Motor neuron (in vitro differentiated cells): ENCODE results near the gene CFTR. TPM values are rescaled to one million over a fixed set of nuclear protein-coding genes. Genes with fewer than 3 reads are reported as not detected.

Experiments
- ATAC-seq, 8 experiments: fragments of 200-7000 bp; cut with Tn5 transposase; replicated peaks in 6 of 8; 2 replicates each; pipeline ENCODE4 v1.8.0; 2021; ENCODE audit warnings: mild to moderate bottlenecking in 8 of 8, moderate library complexity in 8 of 8
- H3K27ac ChIP-seq, 2 donors: fragments of 250-450 bp; sonication (Bioruptor Pico); 2 replicates each; pipeline ENCODE4 v1.9.0; 2021; ENCODE audit warnings: antibody characterized with exemption in 2 of 2, mild to moderate bottlenecking in 2 of 2, moderate library complexity in 1 of 2
- H3K4me1 ChIP-seq, 2 donors: fragments of 250-450 bp; sonication (Bioruptor Pico); replicated peaks in 1 of 2; 2 replicates each; pipeline ENCODE4 v1.6.1; 2021; ENCODE audit warnings: antibody characterized with exemption in 2 of 2, mild to moderate bottlenecking in 2 of 2, moderate library complexity in 1 of 2
- H3K4me3 ChIP-seq, 5 donors: fragments of 250-450 bp; sonication (Bioruptor Pico); 2 replicates each; pipeline ENCODE4 v1.9.0; 2021; ENCODE audit warnings: antibody characterized with exemption in 5 of 5, mild to moderate bottlenecking in 5 of 5, moderate library complexity in 4 of 5
- WGBS, 10 experiments: fragments of 450-650 bp; shearing (Covaris generic); methylation state at CpG; one replicate each; pipeline ENCODE4 v1.0.0; 2022; 5-methylcytosine and 5-hydroxymethylcytosine counted together
- in situ Hi-C, 9 experiments: fragments of 400-800 bp; cut with MboI; loops; one replicate each; pipeline ENCODE4 v1.15.0; 2021; ENCODE audit warnings: low sequenced_read_pairs in 9 of 9, low pct_unique_long_range_greater_than_20kb in 2 of 9; ENCODE audit not compliant: unreplicated experiment in 9 of 9
- total RNA-seq, 8 experiments: library from RNA; unstranded; fragments of 300-600 nt; gene quantifications; 2 replicates each; pipeline versions ENCODE4 v1.2.3 to v1.2.4, GENCODE V29; 2022

CFTR gene
- total RNA-seq, 8 experiments from 2014 or later = 0.76 to 2.7 (median 1.2) TPM; not detected in 2

DNA sequence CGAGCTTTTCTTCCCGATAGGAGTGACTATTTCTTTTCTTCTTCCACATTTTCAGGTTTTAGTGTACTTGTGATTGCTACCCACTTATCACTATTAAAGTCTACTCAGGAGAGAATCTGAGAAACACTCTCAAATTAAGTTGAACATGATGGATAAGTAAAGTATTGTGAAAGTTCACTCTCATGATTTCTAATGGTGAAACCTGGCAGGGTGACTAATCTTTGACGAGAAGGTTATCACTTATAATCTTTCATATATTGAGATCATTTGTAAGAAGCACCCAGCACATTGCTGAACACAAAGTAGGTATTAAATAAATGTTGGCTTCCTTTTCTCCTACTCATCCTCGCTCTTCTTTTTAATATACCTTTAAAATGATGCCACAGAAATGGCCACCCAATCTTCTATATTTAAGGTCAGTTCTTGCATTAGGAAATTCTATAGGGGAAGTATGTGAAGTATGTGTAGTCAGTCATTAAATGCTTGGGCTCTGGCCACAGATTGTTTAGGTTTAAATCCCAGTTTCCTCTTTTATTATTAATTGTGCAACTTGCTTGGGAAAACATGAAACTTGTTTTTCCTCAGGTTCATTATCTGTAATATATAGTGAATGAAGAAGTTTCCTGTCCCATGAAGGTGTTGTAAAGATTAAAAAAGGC, 3.1 kb upstream of the CFTR start:
- Histone ChIP-seq H3K4me1 (peaks cover 0 to 3% of the 10 kb centered on the region in 2 donors), H3K27ac (no peak overlapping the region), H3K4me3 (no peak overlapping the region)
- ATAC-seq = no peak
- in situ Hi-C loops = no loop called here
- WGBS, 10 experiments = 6 to 100% (median 83%) methylated on average over 2 to 4 of the region's 4 CpGs; no CpG with 5 or more reads in 1 of the 10 experiments

- in situ Hi-C loops = no loop called here
- no peak overlapping the region for H3K4me3 ChIP-seq
- no peak for ATAC-seq
- H3K27ac ChIP-seq = no peak overlapping the region
- WGBS, 10 experiments = 11 to 80% (median 42%) methylated on average over 1 to 11 of the region's 11 CpGs
- H3K4me1 ChIP-seq = peaks cover 0 to 3% of the 10 kb centered on the region in 2 donors
These were observed 995 bp upstream of the CFTR start for GRCh38 chr7:117478836-117479224.

- no peak for ATAC-seq
- 0 to 42% (median 15%) methylated on average over 1 to 10 of the region's 11 CpGs; no CpG with 5 or more reads in 2 of the 10 experiments for WGBS, 10 experiments
- peaks cover 0 to 3% of the 10 kb centered on the region in 2 donors for H3K4me1 ChIP-seq
- in situ Hi-C loops = no loop called here
- H3K4me3 ChIP-seq = peak overlapping the region in 3 of 5 donors; percentile 20 to 26 (median 25)
- H3K27ac ChIP-seq = no peak overlapping the region
These were observed 184 bp downstream of the CFTR start for GRCh38 chr7:117480055-117480362.

DNA sequence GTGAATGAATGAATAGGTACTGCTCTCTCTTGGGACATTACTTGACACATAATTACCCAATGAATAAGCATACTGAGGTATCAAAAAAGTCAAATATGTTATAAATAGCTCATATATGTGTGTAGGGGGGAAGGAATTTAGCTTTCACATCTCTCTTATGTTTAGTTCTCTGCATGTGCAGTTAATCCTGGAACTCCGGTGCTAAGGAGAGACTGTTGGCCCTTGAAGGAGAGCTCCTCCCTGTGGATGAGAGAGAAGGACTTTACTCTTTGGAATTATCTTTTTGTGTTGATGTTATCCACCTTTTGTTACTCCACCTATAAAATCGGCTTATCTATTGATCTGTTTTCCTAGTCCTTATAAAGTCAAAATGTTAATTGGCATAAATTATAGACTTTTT, 1.2 kb downstream of the CFTR start:
- WGBS, 10 experiments = 0 to 88% (median 49%) methylated on average over 2 of the region's 2 CpGs; no CpG with 5 or more reads in 1 of the 10 experiments
- ATAC-seq = no peak
- Histone ChIP-seq H3K4me1 (peaks cover 5 to 9% of the 10 kb centered on the region in 2 donors), H3K27ac (no peak overlapping the region), H3K4me3 (no peak overlapping the region)
- in situ Hi-C loops = no loop called here

DNA sequence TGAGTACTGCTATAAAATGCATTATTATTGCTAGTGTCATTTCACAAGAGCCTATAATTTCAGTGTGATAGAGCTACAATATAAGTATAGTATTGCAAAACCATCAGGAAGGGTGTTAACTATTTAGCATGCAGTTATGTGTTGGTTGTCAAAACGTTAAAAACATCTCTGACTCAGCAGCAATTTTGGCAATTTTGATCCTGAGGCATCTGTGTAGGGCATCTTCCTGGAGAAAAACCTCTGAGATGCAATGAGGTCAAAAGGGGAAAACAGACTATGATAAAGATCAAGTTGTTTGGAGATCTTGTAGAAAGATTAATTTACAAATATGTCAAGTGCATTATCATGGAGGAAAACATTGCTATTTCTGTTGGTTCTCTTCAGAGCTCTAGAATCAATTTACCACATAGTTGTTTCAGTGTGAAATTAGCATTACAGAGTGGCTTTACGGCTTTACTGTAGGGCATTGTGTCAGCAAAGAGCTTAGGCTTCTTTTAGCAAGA, 5.3 kb downstream of the CFTR start:
- peak in 2 of 8 experiments; percentile 87 to 97 for ATAC-seq
- peaks cover 7% of the 10 kb centered on the region in 2 donors for H3K4me1 ChIP-seq
- in situ Hi-C loops = no loop called here
- H3K27ac ChIP-seq = no peak overlapping the region
- WGBS, 10 experiments = 0 to 75% (median 12%) methylated on average over 1 to 2 of the region's 2 CpGs; no CpG with 5 or more reads in 1 of the 10 experiments
- no peak overlapping the region for H3K4me3 ChIP-seq

- H3K4me3 ChIP-seq = no peak overlapping the region
- no peak overlapping the region for H3K27ac ChIP-seq
- no peak for ATAC-seq
- peaks cover 7% of the 10 kb centered on the region in 2 donors for H3K4me1 ChIP-seq
- in situ Hi-C loops = no loop called here
- 16 to 100% (median 79%) methylated on average over 1 to 3 of the region's 3 CpGs; no CpG with 5 or more reads in 1 of the 10 experiments for WGBS, 10 experiments
These were observed 9.2 kb downstream of the CFTR start for GRCh38 chr7:117489016-117489415.

DNA sequence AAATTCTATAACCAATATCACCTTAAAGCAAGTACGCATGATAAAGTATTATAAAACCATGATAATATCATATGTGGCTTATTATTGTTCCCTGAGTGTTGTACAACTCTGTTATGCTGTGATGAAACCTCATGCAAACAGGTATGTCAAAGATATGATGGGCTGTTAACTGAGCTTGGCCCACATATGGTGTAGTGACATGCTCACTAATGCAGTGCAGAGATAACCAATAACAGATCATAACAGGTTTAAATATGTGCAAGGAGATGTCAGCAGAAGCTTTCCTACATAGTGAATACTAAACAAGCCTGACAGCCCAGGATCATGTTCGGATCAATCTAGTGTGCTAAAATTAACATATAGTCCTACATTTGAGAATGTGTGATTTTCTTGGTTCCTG, 9.6 kb downstream of the CFTR start:
- no peak overlapping the region for H3K4me3 ChIP-seq
- in situ Hi-C loops = no loop called here
- H3K27ac ChIP-seq = no peak overlapping the region
- ATAC-seq = no peak
- H3K4me1 ChIP-seq = peaks cover 7% of the 10 kb centered on the region in 2 donors
- WGBS, 10 experiments = 0 to 100% (median 80%) methylated on average over 1 to 2 of the region's 2 CpGs; no CpG with 5 or more reads in 1 of the 10 experiments

GRCh38 chr7:117489911-117490310, 10.1 kb downstream of the CFTR start:
- Histone ChIP-seq H3K4me3 (no peak overlapping the region), H3K4me1 (peaks cover 7% of the 10 kb centered on the region in 2 donors), H3K27ac (no peak overlapping the region)
- no peak for ATAC-seq
- in situ Hi-C loops = no loop called here
- WGBS, 10 experiments = 0 to 100% (median 93%) methylated on average over 1 of the region's 1 CpG; no CpG with 5 or more reads in 4 of the 10 experiments

DNA sequence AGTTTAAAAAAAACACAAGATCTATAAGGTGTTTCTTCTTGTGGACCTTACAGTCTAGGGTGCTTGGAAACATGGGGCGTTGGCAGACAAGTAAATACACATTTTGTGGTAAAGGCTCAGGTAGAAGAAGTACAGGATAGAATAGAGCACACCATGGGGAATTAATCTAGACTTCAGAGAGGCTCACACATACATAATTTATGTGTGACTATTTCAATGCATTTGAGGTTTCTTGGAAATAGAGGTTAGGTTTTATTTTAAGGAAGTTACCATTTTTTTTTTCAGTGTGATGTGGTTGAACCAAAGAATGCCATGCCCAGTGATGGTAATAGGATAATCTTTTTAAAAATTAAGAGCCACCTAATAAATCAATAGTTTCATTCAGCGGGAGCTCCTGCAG, 12.8 kb downstream of the CFTR start:
- H3K4me3 ChIP-seq = no peak overlapping the region
- ATAC-seq = no peak
- no peak overlapping the region for H3K27ac ChIP-seq
- H3K4me1 ChIP-seq = no peaks in the 10 kb centered on the region
- 0 to 100% (median 75%) methylated on average over 1 to 2 of the region's 2 CpGs for WGBS, 10 experiments
- in situ Hi-C loops = no loop called here

DNA sequence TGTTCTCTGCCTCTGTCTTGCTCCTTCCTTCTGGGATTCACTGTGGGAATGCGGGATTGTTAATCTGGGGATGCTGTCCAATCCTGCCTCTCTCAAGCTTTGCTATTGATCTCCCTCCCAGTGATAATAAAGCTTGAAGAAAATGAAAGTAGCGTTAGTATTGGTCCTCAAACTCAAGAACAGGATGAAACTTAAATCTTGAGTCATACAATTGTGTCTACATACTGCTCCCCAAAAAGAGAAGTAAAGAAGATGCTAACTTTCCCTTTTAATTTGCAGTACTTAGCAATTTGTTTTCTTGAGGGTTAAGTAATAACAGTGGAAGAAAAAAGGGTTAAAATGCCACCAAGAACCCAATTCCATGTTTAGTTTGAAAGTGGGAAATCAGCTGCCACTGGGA, 13.6 kb downstream of the CFTR start:
- Histone ChIP-seq H3K27ac (no peak overlapping the region), H3K4me3 (no peak overlapping the region), H3K4me1 (no peaks in the 10 kb centered on the region)
- 0 to 100% (median 81%) methylated on average over 1 to 2 of the region's 2 CpGs; no CpG with 5 or more reads in 2 of the 10 experiments for WGBS, 10 experiments
- in situ Hi-C loops = no loop called here
- ATAC-seq = no peak

DNA sequence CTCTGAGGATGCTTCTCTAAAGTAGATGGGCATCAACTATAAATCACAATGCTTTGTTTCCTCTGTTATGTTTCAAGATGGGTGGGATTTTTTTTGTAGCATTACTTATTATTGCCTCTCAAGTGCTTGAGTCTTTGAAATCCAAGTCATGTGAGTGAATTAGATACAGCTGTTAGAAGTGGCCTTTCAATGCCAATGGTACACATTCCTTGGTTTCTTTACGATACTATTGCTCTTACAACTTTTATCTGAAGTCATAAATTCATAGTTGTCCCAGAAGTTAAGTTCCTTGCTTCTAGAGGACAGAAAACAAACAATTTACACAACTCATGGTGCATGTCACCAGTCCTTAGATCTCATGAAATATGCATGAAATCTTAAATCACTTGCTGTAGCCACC, 15.5 kb downstream of the CFTR start:
- Histone ChIP-seq H3K4me1 (no peaks in the 10 kb centered on the region), H3K4me3 (no peak overlapping the region), H3K27ac (no peak overlapping the region)
- ATAC-seq = no peak
- WGBS, 10 experiments = 0 to 100% (median 63%) methylated on average over 1 of the region's 1 CpG; no CpG with 5 or more reads in 2 of the 10 experiments
- in situ Hi-C loops = no loop called here

DNA sequence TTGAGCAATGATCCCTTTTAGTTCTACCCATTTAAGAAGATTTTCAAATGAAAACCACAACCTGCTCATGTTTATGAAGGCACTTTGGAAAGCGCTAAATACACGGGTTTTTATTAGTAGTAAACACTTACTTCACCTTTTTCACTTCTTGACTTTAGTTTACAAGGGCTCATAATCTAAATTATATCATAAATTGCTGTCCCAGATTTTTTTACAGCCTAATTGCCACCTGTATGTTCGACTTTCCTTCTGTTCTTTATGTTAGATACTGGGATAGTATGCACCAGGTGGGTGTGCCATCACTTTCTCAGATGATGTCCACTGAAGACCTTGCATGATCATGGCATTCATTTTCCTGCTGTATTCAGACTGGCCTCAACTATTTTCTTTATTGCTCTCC, 22.5 kb downstream of the CFTR start:
- in situ Hi-C loops = no loop called here
- no peak overlapping the region for H3K27ac ChIP-seq
- H3K4me3 ChIP-seq = no peak overlapping the region
- no peak for ATAC-seq
- no peaks in the 10 kb centered on the region for H3K4me1 ChIP-seq
- WGBS, 10 experiments = 0 to 88% (median 80%) methylated on average over 1 to 3 of the region's 3 CpGs; no CpG with 5 or more reads in 1 of the 10 experiments

DNA sequence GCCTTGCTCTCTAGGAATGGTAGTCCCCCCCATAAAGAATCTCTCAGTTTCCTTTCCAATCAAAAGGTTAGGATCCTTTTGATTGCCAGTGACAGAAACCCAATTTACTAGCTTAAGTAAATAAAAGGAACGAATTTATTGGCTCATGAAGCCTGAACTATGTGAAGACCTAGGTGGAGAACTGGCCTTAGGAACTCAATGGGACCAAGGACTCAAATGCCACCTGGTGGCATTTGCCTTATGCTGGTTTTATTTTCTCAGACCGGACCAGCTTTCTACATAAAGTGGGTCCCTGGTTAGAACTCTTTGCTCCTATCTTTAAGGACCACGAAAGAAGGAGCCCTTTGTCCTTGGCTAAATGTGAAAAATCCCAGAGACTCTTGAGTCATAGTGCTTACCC, 25.4 kb downstream of the CFTR start:
- in situ Hi-C loops = no loop called here
- 13 to 100% (median 67%) methylated on average over 1 to 3 of the region's 3 CpGs; no CpG with 5 or more reads in 1 of the 10 experiments for WGBS, 10 experiments
- Histone ChIP-seq H3K27ac (no peak overlapping the region), H3K4me1 (no peaks in the 10 kb centered on the region), H3K4me3 (no peak overlapping the region)
- no peak for ATAC-seq

GRCh38 chr7:117508676-117509075, 28.9 kb downstream of the CFTR start:
- H3K4me1 ChIP-seq = no peaks in the 10 kb centered on the region
- H3K27ac ChIP-seq = no peak overlapping the region
- 0 to 100% (median 68%) methylated on average over 1 of the region's 1 CpG for WGBS, 10 experiments
- in situ Hi-C loops = no loop called here
- H3K4me3 ChIP-seq = no peak overlapping the region
- ATAC-seq = peak in 3 of 8 experiments; percentile 49 to 93 (median 53)
